Measurements from ENCODE around the gene RSBN1L. TPM values are rescaled to one million over a fixed set of nuclear protein-coding genes. Genes with fewer than 3 reads are reported as not detected.

The RSBN1L gene
- polyA plus RNA-seq, 2 of the 4 experiments (the other 2 are of a cell fraction): 11.1 to 13.0 TPM

DNA sequence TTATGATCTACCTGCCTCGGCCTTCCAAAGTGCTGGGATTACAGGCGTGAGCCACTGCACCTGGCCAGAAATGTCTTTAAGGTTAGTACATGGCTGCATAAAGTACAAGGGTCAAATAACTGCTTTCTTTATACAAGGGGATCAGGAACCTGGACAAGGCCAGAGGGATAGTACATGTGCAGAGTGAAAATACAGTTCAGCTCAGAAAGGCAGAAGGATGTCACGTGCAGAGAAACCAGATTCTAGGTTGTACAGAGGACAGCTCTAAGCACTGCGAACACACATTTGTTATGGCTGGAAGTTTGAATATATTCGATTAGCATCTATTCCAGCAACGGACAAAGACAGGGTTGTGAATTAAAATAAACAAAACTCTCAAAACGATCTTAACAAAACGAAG is 6.0 kb upstream of the RSBN1L start:
- ChIA-PET CTCF (interaction anchor here (0.9 to 1.7 kb wide), 3 partner anchors 9 to 69 kb away, joined by 3 to 6 read pairs (median 3); no protein-coding TSS in a partner anchor), POLR2A (no interaction called here)
- no peak overlapping the region for H3K4me2 ChIP-seq
- no peak for DNase-seq (ENCODE audit: low read depth in 1 of 2, low spot score in 1 of 2)
- H3K9me3 ChIP-seq: no peaks in the 10 kb centered on the region
- ATAC-seq: no peak
- WGBS (ENCODE audit: missing lambda C conversion rate): 89% methylated on average over 8 of the region's 8 CpGs
- no peak for TF ChIP-seq KDM5A (IDR thresholded peaks at IDR 0.05)
- H3K27ac ChIP-seq: no peak overlapping the region
- H3K4me1 ChIP-seq: peaks cover 7% of the 10 kb centered on the region; the same call in 2 of the 3 replicates
- no peak for FAIRE-seq
- H3K4me3 ChIP-seq: no peak overlapping the region

DNA sequence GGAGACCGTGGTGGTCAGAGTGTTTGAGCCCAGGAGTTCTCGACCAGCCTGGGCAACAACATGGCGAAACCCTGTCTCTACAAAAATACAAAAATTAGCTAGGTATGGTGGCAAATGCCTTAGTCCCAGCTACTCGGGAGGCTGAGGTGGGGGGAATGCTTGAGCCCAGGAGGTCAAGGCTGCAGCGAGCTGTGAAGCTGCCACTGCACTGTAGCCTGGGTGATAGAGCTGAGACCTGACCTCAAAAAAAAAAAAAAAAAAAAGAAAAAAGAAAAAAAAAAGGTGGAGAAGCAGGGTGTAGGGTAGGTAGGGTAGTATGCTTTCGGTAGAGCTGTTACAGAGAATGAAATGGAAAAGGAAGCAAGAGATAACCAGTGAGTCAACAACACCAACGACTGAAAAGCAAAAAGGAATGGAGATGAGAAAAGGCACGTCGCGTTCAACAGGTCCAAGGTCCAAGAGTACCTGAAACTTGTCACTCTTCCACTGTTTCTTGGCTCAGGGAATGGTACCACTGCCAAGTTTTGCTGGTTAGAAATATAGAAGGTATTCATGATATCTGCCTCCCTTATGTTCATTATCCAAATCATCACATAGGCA is 4.3 kb upstream of the RSBN1L start:
- no peak overlapping the region for H3K27ac ChIP-seq
- H3K4me2 ChIP-seq: no peak overlapping the region
- DNase-seq (ENCODE audit: low read depth in 1 of 2, low spot score in 1 of 2): no peak
- ChIA-PET POLR2A (no interaction called here), CTCF (no interaction called here)
- H3K4me3 ChIP-seq: no peak overlapping the region
- TF ChIP-seq JUNB (IDR thresholded peaks at IDR 0.05) (no peak), FOSL2 (IDR thresholded peaks at IDR 0.05) (no peak), FOSL2 (CRISPR knock-in tag; IDR thresholded peaks at IDR 0.05) (no peak), ZFP36 (IDR thresholded peaks at IDR 0.05; ENCODE audit: borderline replicate concordance, partially characterized antibody) (no peak), HOXB13 (CRISPR knock-in tag; IDR thresholded peaks at IDR 0.05; ENCODE audit: low read depth) (no peak), ZC3H11A (IDR thresholded peaks at IDR 0.05) (no peak), TP53 (CRISPR knock-in tag; IDR thresholded peaks at IDR 0.05) (no peak), KDM5A (IDR thresholded peaks at IDR 0.05) (no peak), HEYL (CRISPR knock-in tag; IDR thresholded peaks at IDR 0.05) (no peak), RARB (CRISPR knock-in tag; IDR thresholded peaks at IDR 0.05) (no peak), ZSCAN20 (CRISPR knock-in tag; IDR thresholded peaks at IDR 0.05) (no peak), TFCP2L1 (CRISPR knock-in tag; IDR thresholded peaks at IDR 0.05) (no peak), KDM1A (IDR thresholded peaks at IDR 0.05; ENCODE audit: low read depth) (no peak), HOXA7 (CRISPR knock-in tag; IDR thresholded peaks at IDR 0.05) (no peak), BHLHE40 (IDR thresholded peaks at IDR 0.05; ENCODE audit: low read depth, low read length) (no peak), ZNF302 (CRISPR knock-in tag; IDR thresholded peaks at IDR 0.05) (no peak), RFX5 (IDR thresholded peaks at IDR 0.05) (no peak)
- TF ChIP-seq, protein P1, sequence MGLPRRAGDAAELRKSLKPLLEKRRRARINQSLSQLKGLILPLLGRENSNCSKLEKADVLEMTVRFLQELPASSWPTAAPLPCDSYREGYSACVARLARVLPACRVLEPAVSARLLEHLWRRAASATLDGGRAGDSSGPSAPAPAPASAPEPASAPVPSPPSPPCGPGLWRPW (IDR thresholded peaks at IDR 0.05): no peak
- TF ChIP-seq, protein P2, sequence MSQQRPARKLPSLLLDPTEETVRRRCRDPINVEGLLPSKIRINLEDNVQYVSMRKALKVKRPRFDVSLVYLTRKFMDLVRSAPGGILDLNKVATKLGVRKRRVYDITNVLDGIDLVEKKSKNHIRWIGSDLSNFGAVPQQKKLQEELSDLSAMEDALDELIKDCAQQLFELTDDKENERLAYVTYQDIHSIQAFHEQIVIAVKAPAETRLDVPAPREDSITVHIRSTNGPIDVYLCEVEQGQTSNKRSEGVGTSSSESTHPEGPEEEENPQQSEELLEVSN (IDR thresholded peaks at IDR 0.05; ENCODE audit: borderline replicate concordance, low read depth): no peak
- TF ChIP-seq, protein P3, sequence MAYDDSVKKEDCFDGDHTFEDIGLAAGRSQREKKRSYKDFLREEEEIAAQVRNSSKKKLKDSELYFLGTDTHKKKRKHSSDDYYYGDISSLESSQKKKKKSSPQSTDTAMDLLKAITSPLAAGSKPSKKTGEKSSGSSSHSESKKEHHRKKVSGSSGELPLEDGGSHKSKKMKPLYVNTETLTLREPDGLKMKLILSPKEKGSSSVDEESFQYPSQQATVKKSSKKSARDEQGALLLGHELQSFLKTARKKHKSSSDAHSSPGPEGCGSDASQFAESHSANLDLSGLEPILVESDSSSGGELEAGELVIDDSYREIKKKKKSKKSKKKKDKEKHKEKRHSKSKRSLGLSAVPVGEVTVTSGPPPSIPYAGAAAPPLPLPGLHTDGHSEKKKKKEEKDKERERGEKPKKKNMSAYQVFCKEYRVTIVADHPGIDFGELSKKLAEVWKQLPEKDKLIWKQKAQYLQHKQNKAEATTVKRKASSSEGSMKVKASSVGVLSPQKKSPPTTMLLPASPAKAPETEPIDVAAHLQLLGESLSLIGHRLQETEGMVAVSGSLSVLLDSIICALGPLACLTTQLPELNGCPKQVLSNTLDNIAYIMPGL (CRISPR knock-in tag; IDR thresholded peaks at IDR 0.05; ENCODE audit: borderline replicate concordance): no peak
- TF ChIP-seq, protein P4, sequence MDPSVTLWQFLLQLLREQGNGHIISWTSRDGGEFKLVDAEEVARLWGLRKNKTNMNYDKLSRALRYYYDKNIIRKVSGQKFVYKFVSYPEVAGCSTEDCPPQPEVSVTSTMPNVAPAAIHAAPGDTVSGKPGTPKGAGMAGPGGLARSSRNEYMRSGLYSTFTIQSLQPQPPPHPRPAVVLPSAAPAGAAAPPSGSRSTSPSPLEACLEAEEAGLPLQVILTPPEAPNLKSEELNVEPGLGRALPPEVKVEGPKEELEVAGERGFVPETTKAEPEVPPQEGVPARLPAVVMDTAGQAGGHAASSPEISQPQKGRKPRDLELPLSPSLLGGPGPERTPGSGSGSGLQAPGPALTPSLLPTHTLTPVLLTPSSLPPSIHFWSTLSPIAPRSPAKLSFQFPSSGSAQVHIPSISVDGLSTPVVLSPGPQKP (IDR thresholded peaks at IDR 0.05; ENCODE audit: low read depth, low read length): no peak
- no peaks in the 10 kb centered on the region for H3K9me3 ChIP-seq
- 86% methylated on average over 10 of the region's 10 CpGs for WGBS (ENCODE audit: missing lambda C conversion rate)
- ATAC-seq: no peak
- FAIRE-seq: no peak
- H3K4me1 ChIP-seq: peaks cover 5% of the 10 kb centered on the region; the same call in 2 of the 3 replicates
